NB4 (cell line): Measurements from ENCODE around the gene PDE5A.
"Not testable (repeated sequence)": the region's sequence is repeated elsewhere in the genome, so short reads cannot be mapped to it uniquely, and the experiment has no call there.

Source experiments
- DNase-seq: peaks from one replicate; pipeline ENCODE4 v3.0.0; 2010; ENCODE audit warnings: low read depth
- H3K4me3 ChIP-seq: one replicate; pipeline ENCODE4 v1.5.1; 2011; ENCODE audit warnings: mild to moderate bottlenecking, low read depth, low read length, moderate library complexity
- MYC ChIP-seq: IDR thresholded peaks from 2 replicates; pipeline ENCODE4 v1.6.1; 2011; ENCODE audit warnings: low read depth, low read length
- POLR2A ChIP-seq: IDR thresholded peaks from 2 replicates; pipeline ENCODE4 v1.6.1; 2011; ENCODE audit warnings: mild to moderate bottlenecking; ENCODE audit not compliant: insufficient read length; ENCODE audit errors: extremely low read depth
- TF ChIP-seq, protein P1 (sequence below): IDR thresholded peaks from 2 replicates; pipeline ENCODE4 v1.6.1; 2011; ENCODE audit warnings: low read depth, low read length
- TF ChIP-seq, protein P2 (sequence below): IDR thresholded peaks from one replicate; pipeline ENCODE4 v1.5.1; 2012; ENCODE audit warnings: low read depth, low read length

PDE5A gene

DNA sequence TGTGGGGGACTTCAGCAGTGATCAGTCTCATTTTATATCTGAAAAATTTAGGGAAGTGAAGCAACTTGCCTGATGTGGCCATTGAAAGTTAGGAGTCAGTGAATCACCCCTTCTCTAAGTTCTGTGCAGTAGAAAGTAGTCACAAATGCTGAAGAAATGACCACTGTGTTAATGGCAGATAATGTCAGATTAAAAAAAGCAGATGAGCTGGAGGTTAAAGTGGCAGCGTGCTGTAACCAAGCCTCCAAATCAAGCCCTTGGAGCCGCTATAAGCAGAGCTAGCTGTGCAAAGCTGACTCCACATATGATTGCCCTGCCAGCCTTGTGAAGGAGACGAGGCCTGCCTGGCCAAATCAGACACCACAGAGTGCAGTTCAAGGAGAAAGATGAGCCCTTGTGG is 39.2 kb upstream of the PDE5A start:
- TF ChIP-seq MYC, result no peak
- TF ChIP-seq, protein P1, sequence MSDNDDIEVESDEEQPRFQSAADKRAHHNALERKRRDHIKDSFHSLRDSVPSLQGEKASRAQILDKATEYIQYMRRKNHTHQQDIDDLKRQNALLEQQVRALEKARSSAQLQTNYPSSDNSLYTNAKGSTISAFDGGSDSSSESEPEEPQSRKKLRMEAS, result no peak
- no peak for TF ChIP-seq POLR2A
- TF ChIP-seq, protein P2, sequence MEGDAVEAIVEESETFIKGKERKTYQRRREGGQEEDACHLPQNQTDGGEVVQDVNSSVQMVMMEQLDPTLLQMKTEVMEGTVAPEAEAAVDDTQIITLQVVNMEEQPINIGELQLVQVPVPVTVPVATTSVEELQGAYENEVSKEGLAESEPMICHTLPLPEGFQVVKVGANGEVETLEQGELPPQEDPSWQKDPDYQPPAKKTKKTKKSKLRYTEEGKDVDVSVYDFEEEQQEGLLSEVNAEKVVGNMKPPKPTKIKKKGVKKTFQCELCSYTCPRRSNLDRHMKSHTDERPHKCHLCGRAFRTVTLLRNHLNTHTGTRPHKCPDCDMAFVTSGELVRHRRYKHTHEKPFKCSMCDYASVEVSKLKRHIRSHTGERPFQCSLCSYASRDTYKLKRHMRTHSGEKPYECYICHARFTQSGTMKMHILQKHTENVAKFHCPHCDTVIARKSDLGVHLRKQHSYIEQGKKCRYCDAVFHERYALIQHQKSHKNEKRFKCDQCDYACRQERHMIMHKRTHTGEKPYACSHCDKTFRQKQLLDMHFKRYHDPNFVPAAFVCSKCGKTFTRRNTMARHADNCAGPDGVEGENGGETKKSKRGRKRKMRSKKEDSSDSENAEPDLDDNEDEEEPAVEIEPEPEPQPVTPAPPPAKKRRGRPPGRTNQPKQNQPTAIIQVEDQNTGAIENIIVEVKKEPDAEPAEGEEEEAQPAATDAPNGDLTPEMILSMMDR, result no peak
- H3K4me3 ChIP-seq, result no peak overlapping the region
- DNase-seq, result peak; percentile 1

DNA sequence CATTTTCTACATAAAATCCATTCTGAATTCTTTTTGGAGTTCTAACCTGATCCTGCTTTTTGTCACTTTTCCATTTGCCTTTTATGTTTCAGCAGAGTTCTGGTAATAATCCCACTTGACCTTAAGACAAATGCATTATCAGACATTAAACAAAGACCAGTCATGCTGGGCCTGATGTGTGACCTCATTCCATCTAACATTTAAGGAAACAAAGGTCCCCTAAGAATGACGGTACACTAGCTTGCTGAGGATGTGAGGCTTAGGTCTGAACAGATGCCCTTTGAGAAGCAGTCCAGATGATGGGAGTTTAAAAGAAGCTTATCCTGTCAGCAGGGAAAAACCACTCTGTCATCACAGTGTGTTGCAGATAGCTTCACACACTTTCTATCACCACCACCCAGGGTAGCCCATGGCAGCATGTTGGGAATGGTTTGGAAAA is 38.1 kb upstream of the PDE5A start:
- no peak for DNase-seq
- no peak overlapping the region for H3K4me3 ChIP-seq
- TF ChIP-seq POLR2A (no peak), MYC (no peak)
- TF ChIP-seq, protein P2, result no peak
- TF ChIP-seq, protein P1, result no peak

DNA sequence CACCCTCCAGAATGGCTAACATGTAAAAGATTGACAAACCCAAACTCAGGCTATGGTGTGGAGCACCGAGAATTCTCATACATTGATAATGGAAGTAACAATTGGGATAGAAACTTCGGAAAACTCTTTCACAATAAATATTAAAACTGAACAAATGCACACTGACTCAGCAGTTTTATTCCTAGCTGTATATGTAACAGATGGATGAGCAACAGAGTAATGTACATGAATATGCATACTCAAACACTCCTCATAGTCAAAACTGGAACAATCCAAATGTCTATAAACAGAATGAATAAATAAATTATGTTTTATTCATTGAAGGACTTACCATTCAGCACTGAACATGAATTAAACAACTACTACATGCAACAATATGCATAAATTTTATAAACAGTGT is 37.1 kb upstream of the PDE5A start:
- TF ChIP-seq POLR2A, result no peak
- TF ChIP-seq MYC, result no peak
- TF ChIP-seq, protein P2, result no peak
- TF ChIP-seq, protein P1, result no peak
- no peak overlapping the region for H3K4me3 ChIP-seq
- no peak for DNase-seq

DNA sequence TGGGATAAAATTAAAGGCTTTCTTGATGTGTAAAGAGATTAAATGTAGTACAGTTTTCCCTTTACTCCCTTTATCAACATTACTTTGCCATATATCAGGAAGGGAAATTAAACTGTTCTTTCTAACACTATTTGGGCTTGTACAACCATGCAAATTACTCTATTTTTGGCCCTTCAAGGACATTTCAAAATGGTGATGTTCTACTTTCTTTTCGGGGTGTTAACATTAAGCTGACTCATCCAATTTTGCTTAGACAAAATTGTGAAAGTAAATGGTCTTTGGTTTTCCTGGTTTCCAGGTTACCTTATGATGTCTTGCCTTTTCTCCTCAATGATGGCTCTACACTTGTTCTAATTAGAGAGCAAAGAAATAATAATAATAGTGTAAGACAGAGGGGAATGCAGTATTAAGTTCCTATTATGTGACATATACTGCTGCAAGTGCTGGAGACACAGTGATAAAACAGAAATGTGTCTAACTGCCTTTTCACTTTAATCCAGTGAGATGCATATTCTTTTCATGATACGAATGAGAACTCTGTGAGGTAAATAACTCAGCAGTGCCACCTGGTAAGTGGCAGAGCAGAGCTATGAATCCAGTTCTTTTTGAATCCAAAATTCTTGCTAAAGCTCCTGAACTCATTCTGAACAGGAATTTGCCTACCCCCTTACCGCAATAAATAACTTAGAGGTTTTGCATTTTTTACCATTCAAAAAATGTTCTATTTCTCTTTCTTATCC is 35.7 kb upstream of the PDE5A start:
- TF ChIP-seq, protein P2, result no peak
- TF ChIP-seq, protein P1, result no peak
- no peak for TF ChIP-seq POLR2A
- no peak for TF ChIP-seq MYC
- no peak overlapping the region for H3K4me3 ChIP-seq
- no peak for DNase-seq

DNA sequence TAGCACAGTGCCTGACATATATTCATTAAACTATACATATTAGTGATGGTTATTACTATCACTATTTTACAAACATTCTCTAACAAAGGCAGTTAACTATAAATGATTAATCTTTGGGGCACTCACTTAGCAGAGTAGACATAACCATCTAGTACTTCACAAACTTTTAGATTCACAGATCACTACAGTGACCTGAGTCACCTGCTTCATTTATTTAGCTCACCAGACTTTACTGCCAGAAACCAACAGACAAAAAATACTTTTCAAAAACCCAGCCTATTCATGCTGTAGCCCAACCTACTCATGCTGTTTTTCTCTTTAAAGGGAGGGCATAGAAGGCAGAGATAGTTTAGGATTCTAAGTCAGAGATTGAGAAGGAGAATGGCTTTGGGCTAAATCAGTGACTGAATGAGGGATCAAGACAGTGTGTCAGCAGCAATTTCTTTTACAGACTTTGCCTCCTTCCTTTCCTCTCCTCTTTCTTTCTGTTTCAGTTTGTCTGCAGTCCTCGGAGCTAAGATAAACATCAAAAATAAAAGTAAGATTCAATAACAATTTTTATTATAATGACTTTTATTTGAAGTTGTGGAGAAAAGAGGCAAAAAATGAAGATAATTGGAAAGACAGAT is 34.7 kb upstream of the PDE5A start:
- TF ChIP-seq MYC (no peak), POLR2A (no peak)
- TF ChIP-seq, protein P1, result no peak
- TF ChIP-seq, protein P2, result no peak
- DNase-seq, result no peak
- H3K4me3 ChIP-seq, result no peak overlapping the region

DNA sequence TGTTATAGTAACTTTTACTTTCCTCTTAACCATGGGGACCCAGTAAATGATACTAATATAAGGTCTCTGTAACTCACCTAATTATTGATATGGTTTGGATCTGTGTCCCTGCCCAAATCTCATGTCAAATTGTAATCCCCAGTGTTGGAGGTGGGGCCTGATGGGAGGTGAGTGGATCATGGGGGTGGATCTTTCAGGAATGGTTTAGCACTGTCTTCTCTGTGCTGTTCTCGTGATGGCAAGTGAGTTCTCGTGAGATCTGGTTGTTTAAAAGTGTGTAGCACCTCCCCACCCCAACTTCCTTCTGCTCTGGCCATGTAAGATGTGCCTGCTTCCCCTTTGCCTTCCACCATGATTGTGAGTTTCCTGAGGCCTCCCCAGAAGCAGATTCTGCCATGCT is 34.0 kb upstream of the PDE5A start:
- not testable (repeated sequence) for H3K4me3 ChIP-seq, DNase-seq
